ENCODE data around the gene C16orf74. TPM values are rescaled to one million over a fixed set of nuclear protein-coding genes. Genes with fewer than 3 reads are reported as not detected.

C16orf74 gene
- total and polyA plus RNA-seq, 9 donors, result 0.38 to 1.5 (median 0.63) TPM; not detected in 2

DNA sequence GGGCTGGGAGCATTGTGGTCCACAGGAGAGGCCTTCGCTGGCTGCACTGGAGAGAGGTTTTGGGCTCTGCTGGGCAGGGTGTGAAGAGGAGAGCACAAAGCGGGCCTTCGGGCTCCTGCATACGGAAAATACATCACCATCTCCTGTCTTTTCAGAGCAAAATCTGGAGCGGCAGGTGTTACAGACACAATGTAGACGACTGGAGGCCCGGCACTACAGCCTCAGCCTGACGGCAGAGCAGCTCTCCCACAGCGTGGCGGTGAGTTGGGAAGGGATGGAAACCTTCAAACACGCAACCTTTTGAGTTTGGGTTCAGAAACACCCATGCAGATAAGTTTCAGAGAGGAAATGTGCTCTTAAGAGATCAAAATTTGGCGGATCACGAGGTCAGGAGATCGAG lies 80.1 kb downstream of the C16orf74 start:
- WGBS, 3 donors, result 93 to 97% (median 95%) methylated on average over 14 of the region's 14 CpGs
- DNase-seq, result peak in 2 of 5 donors; percentile 12 to 30
- H3K36me3 ChIP-seq, result no peaks in the 10 kb centered on the region
- intact Hi-C loops (cut with DNase I), result no loop called here
- TF ChIP-seq POLR2A (IDR thresholded peaks at IDR 0.05) (no peak), EP300 (IDR thresholded peaks at IDR 0.05) (no peak)
- TF ChIP-seq, protein P1, sequence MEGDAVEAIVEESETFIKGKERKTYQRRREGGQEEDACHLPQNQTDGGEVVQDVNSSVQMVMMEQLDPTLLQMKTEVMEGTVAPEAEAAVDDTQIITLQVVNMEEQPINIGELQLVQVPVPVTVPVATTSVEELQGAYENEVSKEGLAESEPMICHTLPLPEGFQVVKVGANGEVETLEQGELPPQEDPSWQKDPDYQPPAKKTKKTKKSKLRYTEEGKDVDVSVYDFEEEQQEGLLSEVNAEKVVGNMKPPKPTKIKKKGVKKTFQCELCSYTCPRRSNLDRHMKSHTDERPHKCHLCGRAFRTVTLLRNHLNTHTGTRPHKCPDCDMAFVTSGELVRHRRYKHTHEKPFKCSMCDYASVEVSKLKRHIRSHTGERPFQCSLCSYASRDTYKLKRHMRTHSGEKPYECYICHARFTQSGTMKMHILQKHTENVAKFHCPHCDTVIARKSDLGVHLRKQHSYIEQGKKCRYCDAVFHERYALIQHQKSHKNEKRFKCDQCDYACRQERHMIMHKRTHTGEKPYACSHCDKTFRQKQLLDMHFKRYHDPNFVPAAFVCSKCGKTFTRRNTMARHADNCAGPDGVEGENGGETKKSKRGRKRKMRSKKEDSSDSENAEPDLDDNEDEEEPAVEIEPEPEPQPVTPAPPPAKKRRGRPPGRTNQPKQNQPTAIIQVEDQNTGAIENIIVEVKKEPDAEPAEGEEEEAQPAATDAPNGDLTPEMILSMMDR (IDR thresholded peaks at IDR 0.05), result no peak
- no peaks in the 10 kb centered on the region for H3K9me3 ChIP-seq
- H3K4me1 ChIP-seq (ENCODE audit: insufficient read depth), result peaks cover 6% of the 10 kb centered on the region
- no peaks in the 10 kb centered on the region for H3K27me3 ChIP-seq
- no peak overlapping the region for H3K27ac ChIP-seq
- no peak overlapping the region for H3K4me3 ChIP-seq

DNA sequence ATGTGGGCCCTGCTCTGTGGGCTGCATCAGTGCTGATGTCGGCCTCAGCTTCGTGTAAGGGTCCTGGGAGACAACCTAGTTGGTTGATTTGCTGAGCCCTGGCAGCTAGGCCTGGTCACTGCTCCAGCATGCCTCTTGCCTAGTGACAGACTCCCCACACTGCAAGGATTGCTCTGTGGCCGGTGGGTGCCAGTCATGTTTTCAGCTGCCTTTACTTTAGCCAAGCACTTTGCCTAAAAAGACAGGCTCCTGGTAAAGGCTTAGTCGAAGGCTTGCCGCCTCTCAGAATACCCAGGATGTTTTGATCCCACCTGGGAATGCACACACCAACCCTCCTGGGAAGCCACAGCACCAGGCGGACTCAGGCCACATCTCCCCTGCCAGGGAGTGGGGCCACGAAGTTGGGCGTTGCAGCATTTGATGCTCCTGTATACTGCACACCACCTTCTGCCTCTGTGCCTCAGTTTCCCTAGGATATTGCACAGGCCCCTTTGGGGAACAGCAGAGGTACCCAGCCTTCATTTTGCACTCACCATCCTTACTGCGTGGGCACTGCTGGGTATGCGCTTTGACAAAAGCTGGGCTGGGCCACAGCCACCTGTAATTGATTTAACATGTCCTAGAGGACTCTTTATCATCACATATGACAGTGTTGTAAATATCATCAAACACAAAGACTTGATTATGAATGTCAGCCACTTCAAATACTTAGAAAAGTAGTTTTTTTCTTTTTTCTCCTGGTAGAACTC lies 82.0 kb downstream of the C16orf74 start:
- intact Hi-C loops (cut with DNase I), result no loop called here
- Histone ChIP-seq H3K36me3 (no peaks in the 10 kb centered on the region), H3K9me3 (no peaks in the 10 kb centered on the region), H3K4me3 (no peak overlapping the region), H3K27ac (no peak overlapping the region), H3K27me3 (no peaks in the 10 kb centered on the region), H3K4me1 (ENCODE audit: insufficient read depth) (peaks cover 2% of the 10 kb centered on the region)
- 92 to 96% (median 95%) methylated on average over 10 of the region's 10 CpGs for WGBS, 3 donors
- no peak for TF ChIP-seq EP300 (IDR thresholded peaks at IDR 0.05)
- no peak for TF ChIP-seq POLR2A (IDR thresholded peaks at IDR 0.05)
- TF ChIP-seq, protein P1 (IDR thresholded peaks at IDR 0.05), result no peak
- peak in 2 of 5 donors; percentile 8 to 11 for DNase-seq

GRCh38 chr16:85667841-85668413 lies 83.0 kb downstream of the C16orf74 start:
- Histone ChIP-seq H3K9me3 (no peaks in the 10 kb centered on the region), H3K4me3 (no peak overlapping the region), H3K27me3 (no peaks in the 10 kb centered on the region), H3K36me3 (no peaks in the 10 kb centered on the region), H3K27ac (no peak overlapping the region), H3K4me1 (ENCODE audit: insufficient read depth) (no peaks in the 10 kb centered on the region)
- intact Hi-C loops (cut with DNase I), result no loop called here
- peak in 2 of 5 donors; percentile 14 to 32 for DNase-seq
- TF ChIP-seq POLR2A (IDR thresholded peaks at IDR 0.05) (no peak), EP300 (IDR thresholded peaks at IDR 0.05) (no peak)
- TF ChIP-seq, protein P1 (IDR thresholded peaks at IDR 0.05), result no peak
- 88 to 91% (median 89%) methylated on average over 16 of the region's 16 CpGs for WGBS, 3 donors

GRCh38 chr16:85667261-85667660 lies 83.6 kb downstream of the C16orf74 start:
- WGBS, 3 donors, result 91 to 96% (median 95%) methylated on average over 9 of the region's 9 CpGs
- Histone ChIP-seq H3K4me3 (no peak overlapping the region), H3K27ac (no peak overlapping the region), H3K36me3 (no peaks in the 10 kb centered on the region), H3K27me3 (no peaks in the 10 kb centered on the region), H3K4me1 (ENCODE audit: insufficient read depth) (no peaks in the 10 kb centered on the region), H3K9me3 (no peaks in the 10 kb centered on the region)
- TF ChIP-seq, protein P1 (IDR thresholded peaks at IDR 0.05), result no peak
- TF ChIP-seq POLR2A (IDR thresholded peaks at IDR 0.05) (no peak), EP300 (IDR thresholded peaks at IDR 0.05) (no peak)
- intact Hi-C loops (cut with DNase I), result no loop called here
- DNase-seq, result peak in 2 of 5 donors; percentile 19 to 23

All from ovary (tissue), 9 donors.